MM.1S (cell line): ENCODE results near the gene CD9.

ENCODE experiments used
- EZH2 ChIP-seq: fragments of 300-600 bp; sonication (generic); optimal IDR thresholded peaks from 2 replicates; pipeline ENCODE3; 2017; ENCODE audit warnings: low read depth, mild to moderate bottlenecking, antibody characterized with exemption, low read length, mixed read lengths
- TF ChIP-seq, protein P1 (sequence below): fragments of 300-600 bp; sonication (generic); IDR thresholded peaks from 2 replicates; pipeline ENCODE4 v1.5.1; 2016; ENCODE audit warnings: antibody characterized with exemption, low read length, mixed read lengths

DNA sequence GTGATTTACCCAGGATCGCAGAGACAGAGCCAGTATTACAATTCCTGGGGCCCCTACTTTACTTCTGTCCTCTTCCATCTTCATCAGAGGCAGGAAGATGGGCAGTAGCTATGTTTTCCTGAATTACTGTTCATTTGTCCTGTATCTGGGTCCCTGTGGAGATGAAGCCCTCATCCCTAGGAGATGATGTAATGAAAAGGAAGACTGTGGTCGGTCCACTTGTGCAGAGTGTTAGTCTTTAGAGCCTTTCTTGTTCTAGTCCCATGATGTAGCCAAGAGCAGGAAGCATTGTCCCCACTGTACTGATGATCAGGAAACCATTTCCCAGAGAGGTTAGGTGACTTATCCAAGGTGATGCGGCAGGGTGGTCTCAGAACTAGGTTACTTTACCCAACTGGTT, 2.6 kb downstream of the CD9 start:
- TF ChIP-seq, protein P1, sequence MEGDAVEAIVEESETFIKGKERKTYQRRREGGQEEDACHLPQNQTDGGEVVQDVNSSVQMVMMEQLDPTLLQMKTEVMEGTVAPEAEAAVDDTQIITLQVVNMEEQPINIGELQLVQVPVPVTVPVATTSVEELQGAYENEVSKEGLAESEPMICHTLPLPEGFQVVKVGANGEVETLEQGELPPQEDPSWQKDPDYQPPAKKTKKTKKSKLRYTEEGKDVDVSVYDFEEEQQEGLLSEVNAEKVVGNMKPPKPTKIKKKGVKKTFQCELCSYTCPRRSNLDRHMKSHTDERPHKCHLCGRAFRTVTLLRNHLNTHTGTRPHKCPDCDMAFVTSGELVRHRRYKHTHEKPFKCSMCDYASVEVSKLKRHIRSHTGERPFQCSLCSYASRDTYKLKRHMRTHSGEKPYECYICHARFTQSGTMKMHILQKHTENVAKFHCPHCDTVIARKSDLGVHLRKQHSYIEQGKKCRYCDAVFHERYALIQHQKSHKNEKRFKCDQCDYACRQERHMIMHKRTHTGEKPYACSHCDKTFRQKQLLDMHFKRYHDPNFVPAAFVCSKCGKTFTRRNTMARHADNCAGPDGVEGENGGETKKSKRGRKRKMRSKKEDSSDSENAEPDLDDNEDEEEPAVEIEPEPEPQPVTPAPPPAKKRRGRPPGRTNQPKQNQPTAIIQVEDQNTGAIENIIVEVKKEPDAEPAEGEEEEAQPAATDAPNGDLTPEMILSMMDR = no peak
- TF ChIP-seq EZH2 = no peak
